Loucy (cell line): ENCODE data around the gene GK2.

Source experiments
- H2AFZ ChIP-seq: fragments of 200-600 bp; sonication (generic); 2 replicates; pipeline ENCODE4 v1.6.0; 2016; ENCODE audit warnings: antibody characterized with exemption, mild to moderate bottlenecking, low read length, moderate library complexity
- H3F3A ChIP-seq: fragments of 200-600 bp; 2 replicates; pipeline ENCODE4 v1.6.0; 2016; ENCODE audit warnings: antibody characterized with exemption, low read depth, mild to moderate bottlenecking
- H3K27me3 ChIP-seq: fragments of 200-600 bp; sonication (generic); 2 replicates; pipeline ENCODE4 v1.6.1; 2014; ENCODE audit warnings: low read length, mild to moderate bottlenecking; ENCODE audit not compliant: insufficient read depth, poor library complexity, severe bottlenecking
- H3K36me3 ChIP-seq: fragments of 200-600 bp; sonication (generic); 2 replicates; pipeline ENCODE4 v1.6.1; 2016; ENCODE audit warnings: low read length; ENCODE audit not compliant: insufficient read depth
- H3K4me1 ChIP-seq: fragments of 200-600 bp; sonication (generic); 2 replicates; pipeline ENCODE4 v1.5.1; 2014; ENCODE audit warnings: low read length, mild to moderate bottlenecking; ENCODE audit not compliant: insufficient read depth, poor library complexity, severe bottlenecking
- H3K4me2 ChIP-seq: fragments of 200-600 bp; sonication (generic); 2 replicates; pipeline ENCODE4 v1.6.0; 2014; ENCODE audit warnings: antibody characterized with exemption, low read length, low read depth, mild to moderate bottlenecking; ENCODE audit not compliant: poor library complexity, severe bottlenecking
- H3K4me3 ChIP-seq: fragments of 200-600 bp; sonication (generic); 2 replicates; pipeline ENCODE4 v1.5.1; 2014; ENCODE audit warnings: low read length, mild to moderate bottlenecking, mixed read lengths; ENCODE audit not compliant: poor library complexity, severe bottlenecking
- H3K79me2 ChIP-seq: fragments of 200-600 bp; sonication (generic); 2 replicates; pipeline ENCODE4 v1.6.1; 2014; ENCODE audit warnings: low read length; ENCODE audit not compliant: insufficient read depth
- H3K9ac ChIP-seq: fragments of 200-600 bp; sonication (generic); 2 replicates; pipeline ENCODE4 v1.6.0; 2014; ENCODE audit warnings: mild to moderate bottlenecking, low read depth, low read length, moderate library complexity; ENCODE audit not compliant: poor library complexity, severe bottlenecking
- H3K9me2 ChIP-seq: fragments of 200-600 bp; sonication (generic); replicated peaks from 2 replicates; pipeline ENCODE4 v1.6.1; 2016; ENCODE audit warnings: low read depth, low read length, mixed read lengths
- H3K9me3 ChIP-seq: fragments of 200-600 bp; sonication (generic); 2 replicates; pipeline ENCODE4 v1.6.1; 2014; ENCODE audit warnings: mild to moderate bottlenecking, antibody characterized with exemption, low read length, low read depth; ENCODE audit not compliant: insufficient read depth
- H4K20me1 ChIP-seq: fragments of 200-600 bp; sonication (generic); 2 replicates; pipeline ENCODE4 v1.6.0; 2014; ENCODE audit warnings: antibody characterized with exemption, low read length, mild to moderate bottlenecking; ENCODE audit not compliant: insufficient read depth, poor library complexity, severe bottlenecking
- EZH2phosphoT487 ChIP-seq: fragments of 200-600 bp; IDR thresholded peaks from 2 replicates; pipeline ENCODE4 v1.6.1; 2018; ENCODE audit warnings: antibody characterized with exemption, mild to moderate bottlenecking, moderate library complexity, borderline replicate concordance
- TF ChIP-seq, protein P1 (sequence below): fragments of 200-600 bp; sonication (generic); conservative IDR thresholded peaks from 2 replicates; pipeline ENCODE4 v1.5.1; 2014; ENCODE audit warnings: mild to moderate bottlenecking, antibody characterized with exemption, low read length

GK2 gene

DNA sequence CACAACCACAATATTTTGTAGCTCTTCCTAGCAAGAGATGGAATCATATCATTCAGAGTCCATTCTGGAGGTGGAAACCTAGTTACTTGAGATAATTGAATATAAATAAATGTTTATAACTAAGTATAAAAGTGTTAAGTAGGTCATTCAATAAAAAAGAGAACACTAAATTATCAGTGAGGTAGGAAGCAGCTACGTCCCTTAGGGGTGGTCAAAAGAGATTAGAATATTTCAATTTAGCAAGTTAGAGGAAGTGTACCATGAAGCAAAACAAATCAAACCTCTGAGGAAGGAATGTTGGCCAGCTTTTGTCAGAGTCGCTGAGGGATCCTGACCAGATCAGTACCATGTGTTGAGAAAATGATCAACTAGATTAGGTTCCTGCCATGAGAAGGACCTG lies 38.0 kb downstream of the GK2 start:
- Histone ChIP-seq H3K27me3 (no peaks in the 10 kb centered on the region), H2AFZ (no peak overlapping the region), H3K4me1 (no peaks in the 10 kb centered on the region), H3K4me2 (no peak overlapping the region), H3K9ac (no peak overlapping the region), H3K9me3 (no peaks in the 10 kb centered on the region), H3F3A (no peaks in the 10 kb centered on the region), H3K79me2 (no peaks in the 10 kb centered on the region), H3K9me2 (no peaks in the 10 kb centered on the region), H3K4me3 (no peak overlapping the region), H4K20me1 (no peaks in the 10 kb centered on the region), H3K36me3 (no peaks in the 10 kb centered on the region)
- TF ChIP-seq EZH2phosphoT487 = no peak
- TF ChIP-seq, protein P1, sequence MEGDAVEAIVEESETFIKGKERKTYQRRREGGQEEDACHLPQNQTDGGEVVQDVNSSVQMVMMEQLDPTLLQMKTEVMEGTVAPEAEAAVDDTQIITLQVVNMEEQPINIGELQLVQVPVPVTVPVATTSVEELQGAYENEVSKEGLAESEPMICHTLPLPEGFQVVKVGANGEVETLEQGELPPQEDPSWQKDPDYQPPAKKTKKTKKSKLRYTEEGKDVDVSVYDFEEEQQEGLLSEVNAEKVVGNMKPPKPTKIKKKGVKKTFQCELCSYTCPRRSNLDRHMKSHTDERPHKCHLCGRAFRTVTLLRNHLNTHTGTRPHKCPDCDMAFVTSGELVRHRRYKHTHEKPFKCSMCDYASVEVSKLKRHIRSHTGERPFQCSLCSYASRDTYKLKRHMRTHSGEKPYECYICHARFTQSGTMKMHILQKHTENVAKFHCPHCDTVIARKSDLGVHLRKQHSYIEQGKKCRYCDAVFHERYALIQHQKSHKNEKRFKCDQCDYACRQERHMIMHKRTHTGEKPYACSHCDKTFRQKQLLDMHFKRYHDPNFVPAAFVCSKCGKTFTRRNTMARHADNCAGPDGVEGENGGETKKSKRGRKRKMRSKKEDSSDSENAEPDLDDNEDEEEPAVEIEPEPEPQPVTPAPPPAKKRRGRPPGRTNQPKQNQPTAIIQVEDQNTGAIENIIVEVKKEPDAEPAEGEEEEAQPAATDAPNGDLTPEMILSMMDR = no peak

DNA sequence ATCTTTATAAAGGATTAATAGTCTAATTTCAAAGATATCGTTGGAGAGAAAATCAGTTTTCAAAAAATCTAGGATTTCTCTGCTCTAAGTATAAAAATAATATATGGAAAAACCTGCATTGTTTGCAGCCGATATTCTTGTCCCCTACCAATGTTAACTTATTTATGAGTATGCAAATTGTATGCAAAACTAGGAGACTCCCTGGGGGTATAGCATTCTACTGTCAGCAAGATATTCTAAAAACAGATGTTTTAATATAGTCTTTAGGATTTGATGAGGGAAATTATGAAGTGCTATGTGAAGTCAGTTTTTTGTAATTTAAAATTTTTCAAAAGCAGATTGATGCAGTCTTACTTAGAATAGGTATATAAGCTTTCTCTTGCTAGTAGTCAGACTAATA lies 40.9 kb downstream of the GK2 start:
- Histone ChIP-seq H3K4me1 (no peaks in the 10 kb centered on the region), H3K4me2 (no peak overlapping the region), H3K9ac (no peak overlapping the region)

DNA sequence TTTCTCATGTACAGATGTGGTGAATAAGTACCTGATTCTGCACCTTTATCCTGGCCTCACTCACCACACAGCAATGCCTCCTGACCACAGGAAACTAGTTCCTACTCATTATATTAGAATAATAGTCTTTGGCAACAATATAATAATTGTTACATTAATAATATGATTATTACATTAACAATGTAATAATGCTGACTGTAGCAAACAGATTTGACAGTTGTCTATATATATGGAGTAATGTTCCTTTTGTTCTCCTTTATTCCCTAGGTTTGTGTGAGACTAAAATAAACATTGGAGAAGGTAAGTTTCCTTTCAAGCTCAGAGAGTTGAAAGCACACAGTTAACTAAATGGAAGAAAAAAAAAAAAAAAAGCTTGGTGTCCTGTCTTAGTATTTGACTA lies 41.6 kb downstream of the GK2 start:
- Histone ChIP-seq H3K79me2 (no peaks in the 10 kb centered on the region), H3K9ac (no peak overlapping the region), H2AFZ (no peak overlapping the region), H3F3A (no peaks in the 10 kb centered on the region), H3K9me2 (no peaks in the 10 kb centered on the region), H3K4me2 (no peak overlapping the region), H4K20me1 (no peaks in the 10 kb centered on the region), H3K36me3 (no peaks in the 10 kb centered on the region), H3K27me3 (no peaks in the 10 kb centered on the region), H3K9me3 (no peaks in the 10 kb centered on the region), H3K4me3 (no peak overlapping the region), H3K4me1 (no peaks in the 10 kb centered on the region)
- TF ChIP-seq, protein P1 = no peak
- no peak for TF ChIP-seq EZH2phosphoT487

More for the DNA sequence above, 40.9 kb downstream of the GK2 start:
- Histone ChIP-seq H4K20me1 (no peaks in the 10 kb centered on the region), H3K9me3 (no peaks in the 10 kb centered on the region), H3K27me3 (no peaks in the 10 kb centered on the region), H3K79me2 (no peaks in the 10 kb centered on the region), H3F3A (no peaks in the 10 kb centered on the region), H2AFZ (no peak overlapping the region), H3K9me2 (no peaks in the 10 kb centered on the region), H3K4me3 (no peak overlapping the region), H3K36me3 (no peaks in the 10 kb centered on the region)
- TF ChIP-seq EZH2phosphoT487 = no peak
- TF ChIP-seq, protein P1 = no peak
